ENCODE measurements around the gene TTC7B.

TTC7B gene

GRCh38 chr14:90613453-90613852 is 202.8 kb downstream of the TTC7B start:
- DNase-seq: no peak

- DNase-seq: no peak
These were observed 203.4 kb downstream of the TTC7B start for GRCh38 chr14:90612801-90613200.

GRCh38 chr14:90611936-90612335 is 204.3 kb downstream of the TTC7B start:
- DNase-seq: no peak

GRCh38 chr14:90611501-90611900 is 204.7 kb downstream of the TTC7B start:
- DNase-seq: no peak

GRCh38 chr14:90610346-90611040 is 205.7 kb downstream of the TTC7B start:
- no peak for DNase-seq

- no peak for DNase-seq
These were observed 206.9 kb downstream of the TTC7B start for GRCh38 chr14:90609376-90609775.

- DNase-seq: no peak
These were observed 207.3 kb downstream of the TTC7B start for GRCh38 chr14:90608929-90609341.

GRCh38 chr14:90608281-90608680 is 207.9 kb downstream of the TTC7B start:
- DNase-seq: no peak

- DNase-seq: no peak
These were observed 209.1 kb downstream of the TTC7B start for GRCh38 chr14:90607141-90607540.

- no peak for DNase-seq
These were observed 209.8 kb downstream of the TTC7B start for GRCh38 chr14:90606434-90606833.

GRCh38 chr14:90605430-90605829 is 210.8 kb downstream of the TTC7B start:
- DNase-seq: no peak

- DNase-seq: no peak
These were observed 211.9 kb downstream of the TTC7B start for GRCh38 chr14:90604356-90604755.

- DNase-seq: no peak
These were observed 212.4 kb downstream of the TTC7B start for GRCh38 chr14:90603841-90604240.

- no peak for DNase-seq
These were observed 212.9 kb downstream of the TTC7B start for GRCh38 chr14:90603336-90603735.

GRCh38 chr14:90602088-90602687 is 214.0 kb downstream of the TTC7B start:
- no peak for DNase-seq

GRCh38 chr14:90601563-90601962 is 214.7 kb downstream of the TTC7B start:
- no peak for DNase-seq

GRCh38 chr14:90600619-90601018 is 215.6 kb downstream of the TTC7B start:
- DNase-seq: no peak

- DNase-seq: no peak
These were observed 216.3 kb downstream of the TTC7B start for GRCh38 chr14:90599748-90600507.

GRCh38 chr14:90599339-90599738 is 216.9 kb downstream of the TTC7B start:
- DNase-seq: no peak

- no peak for DNase-seq
These were observed 218.3 kb downstream of the TTC7B start for GRCh38 chr14:90597961-90598360.

GRCh38 chr14:90596733-90597132 is 219.5 kb downstream of the TTC7B start:
- no peak for DNase-seq

- no peak for DNase-seq
These were observed 222.8 kb downstream of the TTC7B start for GRCh38 chr14:90593254-90594040.

- DNase-seq: no peak
These were observed 223.6 kb downstream of the TTC7B start for GRCh38 chr14:90592655-90593054.
